ENCODE data around the gene CDR2. TPM values are rescaled to one million over a fixed set of nuclear protein-coding genes. Genes with fewer than 3 reads are reported as not detected.

CDR2 gene
- total RNA-seq, 2 donors from 2014 or later = 41.5 to 47.6 TPM

DNA sequence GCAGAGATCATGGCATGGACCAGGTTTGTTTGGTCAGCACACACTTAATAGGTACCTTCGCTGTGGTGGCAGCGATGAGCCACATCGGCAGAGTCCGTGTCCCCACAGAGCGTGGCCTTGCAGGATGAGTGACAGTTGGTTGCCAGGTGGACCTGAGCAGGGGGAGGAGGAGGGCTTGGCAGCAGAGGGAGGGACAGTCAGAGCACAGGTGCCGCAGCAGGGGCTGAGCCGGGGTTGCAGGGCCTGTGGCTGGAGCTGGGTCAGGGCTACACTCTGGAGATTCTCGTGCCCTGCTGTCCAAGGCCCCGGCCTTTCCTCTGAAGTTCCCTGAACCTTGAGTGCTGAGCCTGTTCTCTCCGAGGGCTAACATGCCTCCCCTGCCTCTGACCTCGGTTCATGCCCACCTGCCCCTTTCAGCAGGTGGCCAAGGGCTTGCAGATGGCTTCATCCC is 52.4 kb downstream of the CDR2 start:
- ATAC-seq (no peak), DNase-seq (ENCODE audit: low spot score) (no peak)
- Mint-ChIP-seq H3K9me3 (no peaks in the 10 kb centered on the region), H3K4me1 (ENCODE audit: low read depth in 2 of 2) (peaks cover 0 to 4% of the 10 kb centered on the region in 2 donors), H3K36me3 (peaks cover 14% of the 10 kb centered on the region), H3K4me3 (no peak overlapping the region), H3K27ac (no peak overlapping the region), H3K27me3 (no peaks in the 10 kb centered on the region)

GRCh38 chr16:22321340-22322001 is 52.9 kb downstream of the CDR2 start:
- ATAC-seq (peak; percentile 59 to 62), DNase-seq (ENCODE audit: low spot score) (no peak)
- peaks cover 14% of the 10 kb centered on the region for H3K36me3 Mint-ChIP-seq
- peaks cover 0 to 4% of the 10 kb centered on the region in 2 donors for H3K4me1 Mint-ChIP-seq (ENCODE audit: low read depth in 2 of 2)
- H3K9me3 Mint-ChIP-seq = no peaks in the 10 kb centered on the region
- no peak overlapping the region for H3K4me3 Mint-ChIP-seq
- H3K27me3 Mint-ChIP-seq = no peaks in the 10 kb centered on the region
- no peak overlapping the region for H3K27ac Mint-ChIP-seq

DNA sequence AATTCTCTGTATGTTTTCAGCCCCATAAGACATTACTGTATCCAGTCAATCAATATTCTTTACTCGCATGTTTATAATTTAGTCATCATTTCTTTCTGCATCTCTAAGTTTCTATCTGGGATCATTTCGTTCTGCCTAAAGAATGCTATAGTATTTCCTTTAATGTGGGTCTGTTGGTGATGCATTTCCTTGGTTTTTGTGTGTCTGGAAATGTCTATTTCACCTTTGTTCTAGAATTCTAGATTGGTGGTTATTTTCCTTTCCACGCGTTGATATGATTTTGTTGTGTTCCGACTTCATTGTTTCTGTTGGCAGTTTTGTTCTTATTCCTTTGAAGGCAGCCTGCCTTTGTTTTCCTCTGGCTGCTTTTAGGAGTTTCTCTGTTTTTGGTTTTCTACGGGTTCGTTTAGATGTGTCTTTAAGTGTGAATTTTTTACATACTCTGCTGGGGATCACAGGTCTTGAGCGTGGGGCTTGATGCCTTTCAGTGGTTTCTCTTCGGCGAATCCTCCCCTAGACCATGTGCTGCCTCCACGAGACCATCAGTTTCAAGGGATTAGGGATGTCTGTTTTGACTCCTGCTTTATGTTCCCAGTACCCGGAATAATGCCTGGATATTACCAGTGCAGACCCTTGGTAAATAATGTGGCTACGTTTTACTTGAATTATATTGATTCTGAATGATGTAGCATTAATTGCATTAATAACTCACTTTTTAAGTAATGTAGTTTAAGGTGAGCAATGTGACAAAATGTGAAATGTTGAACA is 53.7 kb downstream of the CDR2 start:
- Mint-ChIP-seq H3K27ac (no peak overlapping the region), H3K27me3 (no peaks in the 10 kb centered on the region), H3K36me3 (peaks cover 14% of the 10 kb centered on the region), H3K4me3 (no peak overlapping the region), H3K9me3 (no peaks in the 10 kb centered on the region), H3K4me1 (ENCODE audit: low read depth in 2 of 2) (peaks cover 0 to 4% of the 10 kb centered on the region in 2 donors)
- no peak for ATAC-seq
- DNase-seq (ENCODE audit: low spot score) = no peak

- Mint-ChIP-seq H3K27me3 (no peaks in the 10 kb centered on the region), H3K9me3 (no peaks in the 10 kb centered on the region), H3K36me3 (peaks cover 14% of the 10 kb centered on the region), H3K27ac (no peak overlapping the region), H3K4me1 (ENCODE audit: low read depth in 2 of 2) (peaks cover 0 to 2% of the 10 kb centered on the region in 2 donors), H3K4me3 (no peak overlapping the region)
- ATAC-seq = no peak
- DNase-seq (ENCODE audit: low spot score) = no peak
These were observed 55.6 kb downstream of the CDR2 start for GRCh38 chr16:22318690-22319358.

GRCh38 chr16:22317625-22318024 is 56.8 kb downstream of the CDR2 start:
- peaks cover 14% of the 10 kb centered on the region for H3K36me3 Mint-ChIP-seq
- DNase-seq (ENCODE audit: low spot score) (no peak), ATAC-seq (no peak)
- H3K27ac Mint-ChIP-seq = no peak overlapping the region
- no peaks in the 10 kb centered on the region for H3K9me3 Mint-ChIP-seq
- H3K4me1 Mint-ChIP-seq (ENCODE audit: low read depth in 2 of 2) = peaks cover 0 to 2% of the 10 kb centered on the region in 2 donors
- no peak overlapping the region for H3K4me3 Mint-ChIP-seq
- H3K27me3 Mint-ChIP-seq = no peaks in the 10 kb centered on the region

GRCh38 chr16:22317001-22317530 is 57.4 kb downstream of the CDR2 start:
- Mint-ChIP-seq H3K27ac (no peak overlapping the region), H3K4me3 (no peak overlapping the region), H3K36me3 (peaks cover 15% of the 10 kb centered on the region), H3K4me1 (ENCODE audit: low read depth in 2 of 2) (peaks cover 0 to 2% of the 10 kb centered on the region in 2 donors), H3K27me3 (no peaks in the 10 kb centered on the region), H3K9me3 (no peaks in the 10 kb centered on the region)
- ATAC-seq (no peak), DNase-seq (ENCODE audit: low spot score) (no peak)

DNA sequence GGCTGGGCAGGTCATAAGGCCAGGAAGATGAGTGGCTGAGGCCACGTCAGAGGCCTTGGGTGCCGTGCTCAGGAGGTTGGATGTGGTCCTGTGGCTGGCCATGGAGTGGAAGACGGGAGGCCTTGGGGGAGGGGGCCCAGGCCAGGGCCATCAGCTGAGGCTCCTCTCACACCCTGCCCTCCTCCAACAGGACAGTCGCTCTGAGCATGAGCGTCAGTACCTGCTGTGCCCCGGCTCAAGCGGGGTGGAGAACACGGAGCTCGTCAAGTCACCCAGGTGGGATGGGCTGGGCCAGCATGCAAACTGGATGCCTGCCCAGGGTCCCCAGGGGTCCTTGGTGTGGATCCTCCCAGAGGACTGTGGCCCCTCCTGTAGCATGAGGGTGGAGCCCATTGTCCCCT is 58.0 kb downstream of the CDR2 start:
- H3K4me3 Mint-ChIP-seq = no peak overlapping the region
- no peak for DNase-seq (ENCODE audit: low spot score)
- H3K4me1 Mint-ChIP-seq (ENCODE audit: low read depth in 2 of 2) = peaks cover 0 to 2% of the 10 kb centered on the region in 2 donors
- H3K9me3 Mint-ChIP-seq = no peaks in the 10 kb centered on the region
- no peaks in the 10 kb centered on the region for H3K27me3 Mint-ChIP-seq
- H3K36me3 Mint-ChIP-seq = peaks cover 20% of the 10 kb centered on the region
- peak; percentile 13 to 37 for ATAC-seq
- H3K27ac Mint-ChIP-seq = no peak overlapping the region

GRCh38 chr16:22315979-22316378 is 58.4 kb downstream of the CDR2 start:
- H3K4me3 Mint-ChIP-seq = no peak overlapping the region
- no peaks in the 10 kb centered on the region for H3K4me1 Mint-ChIP-seq (ENCODE audit: low read depth in 2 of 2)

GRCh38 chr16:22314661-22315626 is 59.5 kb downstream of the CDR2 start:
- ATAC-seq (no peak), DNase-seq (ENCODE audit: low spot score) (no peak)
- Mint-ChIP-seq H3K36me3 (peaks cover 10% of the 10 kb centered on the region), H3K27me3 (no peaks in the 10 kb centered on the region), H3K27ac (no peak overlapping the region), H3K4me3 (no peak overlapping the region), H3K9me3 (no peaks in the 10 kb centered on the region), H3K4me1 (ENCODE audit: low read depth in 2 of 2) (no peaks in the 10 kb centered on the region)

More at GRCh38 chr16:22315979-22316378, 58.4 kb downstream of the CDR2 start:
- no peak overlapping the region for H3K27ac Mint-ChIP-seq
- no peak for DNase-seq (ENCODE audit: low spot score)
- H3K9me3 Mint-ChIP-seq = no peaks in the 10 kb centered on the region
- H3K27me3 Mint-ChIP-seq = no peaks in the 10 kb centered on the region
- peaks cover 16% of the 10 kb centered on the region for H3K36me3 Mint-ChIP-seq
- no peak for ATAC-seq

DNA sequence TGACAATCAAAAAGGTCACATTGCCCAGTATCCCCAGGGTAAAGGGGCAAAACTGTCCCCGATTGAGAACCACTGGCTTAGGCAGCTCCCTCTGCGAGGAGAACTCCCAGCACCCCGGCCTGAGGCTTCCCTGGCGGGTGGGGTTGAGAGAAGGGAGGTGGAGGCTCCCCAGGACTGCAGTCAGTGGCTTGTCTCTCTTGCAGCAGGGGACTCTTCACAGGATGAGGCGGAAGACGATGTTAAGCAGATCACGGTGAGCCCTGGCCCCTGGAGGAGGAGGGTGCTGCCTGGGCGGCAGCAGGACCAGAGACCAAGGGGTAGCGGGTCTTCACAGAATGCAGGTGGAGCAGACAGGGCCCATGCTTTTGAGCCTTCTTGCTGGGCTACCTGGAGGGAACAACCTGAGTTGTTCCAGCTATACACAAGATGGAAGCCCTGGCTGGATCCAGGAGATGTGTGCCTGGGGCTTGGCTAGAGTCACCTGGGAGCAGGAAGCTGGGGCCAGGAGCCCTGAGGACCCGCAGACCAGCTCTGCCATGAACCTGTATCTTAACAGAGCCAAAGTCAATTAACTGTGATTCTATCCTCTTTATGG is 60.4 kb downstream of the CDR2 start:
- Mint-ChIP-seq H3K4me3 (no peak overlapping the region), H3K9me3 (no peaks in the 10 kb centered on the region), H3K4me1 (ENCODE audit: low read depth in 2 of 2) (no peaks in the 10 kb centered on the region), H3K27ac (no peak overlapping the region), H3K27me3 (no peaks in the 10 kb centered on the region), H3K36me3 (peaks cover 6% of the 10 kb centered on the region)
- DNase-seq (ENCODE audit: low spot score) (no peak), ATAC-seq (no peak)

DNA sequence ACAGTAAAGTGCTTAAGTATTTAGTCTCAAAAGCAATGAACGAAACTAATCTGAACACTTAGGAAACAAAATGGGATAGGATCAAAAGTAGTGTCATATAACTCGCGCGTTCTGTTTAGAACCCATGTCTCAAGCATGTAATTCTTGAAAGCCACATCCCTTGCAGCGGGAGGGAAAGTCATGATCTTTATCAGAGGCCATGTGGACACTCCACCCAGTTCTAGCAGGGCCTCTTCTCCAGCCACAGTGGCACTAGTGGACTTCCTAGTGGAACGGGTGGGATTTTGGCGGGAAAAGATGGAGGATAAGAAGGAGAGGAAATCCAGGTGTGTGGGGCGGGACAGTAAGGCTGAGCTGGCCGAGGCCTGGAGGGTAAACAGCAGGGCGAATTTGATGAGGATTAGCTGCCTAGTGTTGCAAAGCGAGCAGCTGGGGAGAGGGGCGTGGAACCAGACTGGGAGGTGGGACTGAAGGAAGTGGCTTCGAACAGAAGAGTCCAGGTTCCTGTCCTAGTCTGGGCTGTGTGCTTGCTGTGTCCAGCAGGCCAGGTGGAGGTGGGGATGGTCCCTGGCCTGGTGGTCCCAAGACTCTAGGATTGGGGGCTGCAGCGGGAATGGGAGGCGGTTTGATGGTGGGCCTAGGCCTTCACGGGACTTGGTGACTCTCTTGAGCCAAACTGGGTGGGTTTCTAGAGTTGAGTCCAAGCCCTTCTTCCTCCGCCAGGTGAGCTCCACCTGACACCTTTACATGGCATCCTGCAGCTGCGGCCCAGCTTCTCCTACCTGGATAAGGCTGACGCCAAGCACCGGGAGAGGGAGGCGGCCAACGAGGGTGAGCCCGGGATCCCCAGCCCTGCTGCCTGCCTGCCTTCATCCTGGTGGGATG is 61.3 kb downstream of the CDR2 start:
- DNase-seq (ENCODE audit: low spot score) (no peak), ATAC-seq (no peak)
- Mint-ChIP-seq H3K27me3 (no peaks in the 10 kb centered on the region), H3K36me3 (peaks cover 6% of the 10 kb centered on the region), H3K4me1 (ENCODE audit: low read depth in 2 of 2) (peaks cover 0 to 1% of the 10 kb centered on the region in 2 donors), H3K9me3 (no peaks in the 10 kb centered on the region), H3K4me3 (no peak overlapping the region), H3K27ac (no peak overlapping the region)

GRCh38 chr16:22311520-22311919 is 62.9 kb downstream of the CDR2 start:
- Mint-ChIP-seq H3K27ac (peak overlapping the region in 1 of 2 donors; percentile 18), H3K36me3 (peaks cover 6% of the 10 kb centered on the region), H3K27me3 (no peaks in the 10 kb centered on the region), H3K9me3 (no peaks in the 10 kb centered on the region), H3K4me1 (ENCODE audit: low read depth in 2 of 2) (peaks cover 0 to 3% of the 10 kb centered on the region in 2 donors), H3K4me3 (no peak overlapping the region)
- ATAC-seq = no peak
- no peak for DNase-seq (ENCODE audit: low spot score)
